PC-3 (cell line): Measurements from ENCODE around the gene LCLAT1.

Source experiments
- EZH2 ChIP-seq: fragments of 300-600 bp; sonication (generic); IDR thresholded peaks from one replicate; pipeline ENCODE4 v1.6.1; 2017; ENCODE audit warnings: antibody characterized with exemption, mild to moderate bottlenecking, low read length; ENCODE audit not compliant: unreplicated experiment
- TF ChIP-seq, protein P1 (sequence below): fragments of 300-600 bp; sonication (generic); conservative IDR thresholded peaks from 2 replicates; pipeline ENCODE4 v1.5.1; 2017; ENCODE audit warnings: antibody characterized with exemption, low read depth, mild to moderate bottlenecking, low read length

DNA sequence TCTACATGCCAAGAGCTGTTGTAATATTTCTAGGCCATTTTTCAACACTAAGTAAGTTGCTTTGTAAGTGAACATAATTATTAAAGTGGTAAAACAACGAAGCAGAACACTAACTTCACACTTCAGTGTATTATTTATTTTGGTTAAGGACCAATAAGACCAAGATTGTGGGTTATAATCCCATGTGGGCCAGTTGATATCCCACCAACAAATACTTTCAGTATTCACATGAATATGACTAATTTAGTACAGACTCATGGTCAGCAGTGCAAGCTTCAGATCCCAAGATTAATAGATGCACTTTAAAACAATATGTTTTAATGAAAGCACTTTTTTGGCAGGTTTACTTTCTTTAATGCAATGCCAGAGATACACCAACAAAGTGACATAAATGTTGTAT lies 154.3 kb downstream of the LCLAT1 start:
- TF ChIP-seq, protein P1, sequence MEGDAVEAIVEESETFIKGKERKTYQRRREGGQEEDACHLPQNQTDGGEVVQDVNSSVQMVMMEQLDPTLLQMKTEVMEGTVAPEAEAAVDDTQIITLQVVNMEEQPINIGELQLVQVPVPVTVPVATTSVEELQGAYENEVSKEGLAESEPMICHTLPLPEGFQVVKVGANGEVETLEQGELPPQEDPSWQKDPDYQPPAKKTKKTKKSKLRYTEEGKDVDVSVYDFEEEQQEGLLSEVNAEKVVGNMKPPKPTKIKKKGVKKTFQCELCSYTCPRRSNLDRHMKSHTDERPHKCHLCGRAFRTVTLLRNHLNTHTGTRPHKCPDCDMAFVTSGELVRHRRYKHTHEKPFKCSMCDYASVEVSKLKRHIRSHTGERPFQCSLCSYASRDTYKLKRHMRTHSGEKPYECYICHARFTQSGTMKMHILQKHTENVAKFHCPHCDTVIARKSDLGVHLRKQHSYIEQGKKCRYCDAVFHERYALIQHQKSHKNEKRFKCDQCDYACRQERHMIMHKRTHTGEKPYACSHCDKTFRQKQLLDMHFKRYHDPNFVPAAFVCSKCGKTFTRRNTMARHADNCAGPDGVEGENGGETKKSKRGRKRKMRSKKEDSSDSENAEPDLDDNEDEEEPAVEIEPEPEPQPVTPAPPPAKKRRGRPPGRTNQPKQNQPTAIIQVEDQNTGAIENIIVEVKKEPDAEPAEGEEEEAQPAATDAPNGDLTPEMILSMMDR: no peak
- TF ChIP-seq EZH2: no peak
